Spleen (tissue), 7 donors: ENCODE measurements around the gene NLGN1.

Source experiments
- CTCF ChIP-seq, 11 experiments: fragments of 200-600 bp in 7 of 11; fragments of 450-650 bp in 4 of 11; sonication (generic) in 4 of 11; IDR thresholded peaks in 8 of 11; conservative IDR thresholded peaks in 3 of 11; 1 replicate in 7 of 11; 2 replicates in 4 of 11; pipeline versions ENCODE4 v1.4.0 to v1.8.0; 2016 to 2021; ENCODE audit warnings: antibody characterized with exemption in 11 of 11, inconsistent platforms in 4 of 11, mild to moderate bottlenecking in 1 of 11
- POLR2A ChIP-seq, 3 donors: fragments of 450-650 bp; IDR thresholded peaks; one replicate each; pipeline ENCODE4 v1.5.1; 2017; ENCODE audit warnings: antibody characterized with exemption in 3 of 3, mild to moderate bottlenecking in 1 of 3
- donor health status: DM: no; HTN: no; CAD: no; lungs with moderate emphysema.
- donor health status: DM: no; HTN: no; CAD: no.
- donor health status: DM: no; HTN: no; CAD: no.

GRCh38 chr3:174020156-174020555, 622.6 kb downstream of the NLGN1 start:
- no peak for TF ChIP-seq CTCF (IDR thresholded peaks at IDR 0.05 in 8 of 11, conservative IDR thresholded peaks at IDR 0.05 in 3 of 11)
- TF ChIP-seq POLR2A (IDR thresholded peaks at IDR 0.05) = no peak
